Globus pallidus (tissue), 1 donor: ENCODE measurements around the gene KRTAP10-11.
"Not testable (repeated sequence)": the region's sequence is repeated elsewhere in the genome, so short reads cannot be mapped to it uniquely, and the experiment has no call there.

ENCODE experiments used
- DNase-seq: peaks from one replicate; pipeline ENCODE4 v3.0.0-alpha.2; 2015; ENCODE audit warnings: low spot score

KRTAP10-11 gene, protein sequence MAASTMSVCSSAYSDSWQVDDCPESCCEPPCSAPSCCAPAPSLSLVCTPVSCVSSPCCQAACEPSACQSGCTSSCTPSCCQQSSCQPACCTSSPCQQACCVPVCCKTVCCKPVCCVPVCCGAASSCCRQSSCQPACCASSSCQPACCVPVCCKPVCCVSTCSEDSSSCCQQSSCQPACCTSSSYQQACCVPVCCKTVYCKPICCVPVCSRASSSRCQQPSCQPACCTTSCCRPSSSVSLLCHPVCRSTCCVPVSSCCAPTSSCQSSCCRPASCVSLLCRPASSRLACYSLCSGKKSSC

GRCh38 chr21:44646366-44647221 lies at the start of gene KRTAP10-11:
Gene KRTAP10-11, plus strand, starts transcription at chr21:44646414. Its CDS starts 45 bp downstream, at chr21:44646459.
- not testable (repeated sequence) for DNase-seq

GRCh38 chr21:44598061-44598460 lies 48.2 kb upstream of the KRTAP10-11 start:
- no peak for DNase-seq

DNA sequence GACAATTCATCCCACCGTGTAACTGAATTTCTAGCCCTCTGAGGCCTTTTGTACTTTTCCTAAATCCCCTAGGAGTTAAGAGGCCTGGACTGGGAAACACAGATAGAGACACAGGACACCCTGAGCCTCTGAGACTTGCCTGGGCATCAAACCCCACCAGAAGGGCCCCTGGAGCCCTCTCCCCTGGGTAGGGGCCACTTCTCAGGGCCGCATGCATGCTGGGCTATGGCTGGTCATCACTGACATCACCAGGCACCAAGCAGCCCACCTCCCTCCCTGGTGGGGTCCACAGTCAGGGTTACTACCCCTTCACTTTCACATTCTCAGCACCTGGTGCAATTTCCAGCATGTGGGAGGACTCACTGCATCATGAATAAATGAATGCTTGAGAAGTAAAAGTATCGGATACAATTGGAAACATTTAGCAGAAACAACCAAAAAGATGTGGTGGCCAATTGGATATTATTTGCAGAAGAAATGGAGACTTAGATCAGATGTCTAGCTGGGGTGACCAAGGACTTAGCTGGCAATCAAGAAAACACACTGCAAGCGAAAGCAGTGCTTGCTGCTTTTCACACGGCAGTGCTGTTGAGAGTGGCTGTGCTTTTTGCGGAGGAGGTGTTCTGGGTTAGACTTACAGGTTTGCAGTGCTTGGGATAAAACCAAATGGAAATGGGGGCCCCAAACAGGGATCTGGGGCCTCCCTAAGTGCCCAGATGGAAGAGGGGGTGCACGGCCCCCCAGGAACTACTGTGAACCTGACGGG lies 46.8 kb upstream of the KRTAP10-11 start:
- DNase-seq: no peak

DNA sequence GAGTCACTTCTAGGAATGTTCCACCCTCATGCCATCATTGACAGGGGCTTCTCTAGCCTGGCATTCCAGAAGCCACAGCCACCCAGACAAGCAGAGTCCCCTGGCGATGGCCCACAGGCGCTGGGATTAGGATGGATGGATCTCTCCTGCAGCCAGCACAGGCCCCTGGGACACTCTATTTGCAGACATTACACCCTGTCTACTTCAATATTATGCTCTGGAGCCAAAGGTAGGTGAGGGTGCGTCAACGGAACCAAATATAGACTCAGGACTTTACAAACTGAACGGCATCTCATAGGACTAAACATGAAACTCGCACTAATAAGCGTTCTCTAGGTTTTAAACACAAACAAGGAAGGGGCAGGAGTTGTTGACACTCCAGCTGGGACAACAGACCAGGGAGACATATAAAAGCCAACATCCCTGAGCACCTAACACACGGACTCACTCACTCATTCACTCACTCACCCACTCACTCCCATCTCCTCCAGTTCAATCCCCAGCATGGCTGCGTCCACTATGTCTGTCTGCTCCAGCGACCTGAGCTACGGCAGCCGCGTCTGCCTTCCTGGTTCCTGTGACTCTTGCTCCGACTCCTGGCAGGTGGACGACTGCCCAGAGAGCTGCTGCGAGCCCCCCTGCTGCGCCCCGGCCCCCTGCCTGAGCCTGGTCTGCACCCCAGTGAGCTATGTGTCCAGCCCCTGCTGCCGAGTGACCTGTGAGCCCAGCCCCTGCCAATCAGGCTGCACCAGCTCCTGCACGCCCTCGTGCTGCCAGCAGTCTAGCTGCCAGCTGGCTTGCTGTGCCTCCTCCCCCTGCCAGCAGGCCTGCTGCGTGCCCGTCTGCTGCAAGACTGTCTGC lies 45.9 kb upstream of the KRTAP10-11 start, which contains the start of gene KRTAP10-7:
TSS of gene KRTAP10-7 (plus strand) at position 480 of the 861 bp plus-strand sequence. CDS start at position 505, 25 bp downstream.
- not testable (repeated sequence) for DNase-seq

- DNase-seq: not testable (repeated sequence)
These were observed 45.1 kb upstream of the KRTAP10-11 start for GRCh38 chr21:44601091-44601490.

DNA sequence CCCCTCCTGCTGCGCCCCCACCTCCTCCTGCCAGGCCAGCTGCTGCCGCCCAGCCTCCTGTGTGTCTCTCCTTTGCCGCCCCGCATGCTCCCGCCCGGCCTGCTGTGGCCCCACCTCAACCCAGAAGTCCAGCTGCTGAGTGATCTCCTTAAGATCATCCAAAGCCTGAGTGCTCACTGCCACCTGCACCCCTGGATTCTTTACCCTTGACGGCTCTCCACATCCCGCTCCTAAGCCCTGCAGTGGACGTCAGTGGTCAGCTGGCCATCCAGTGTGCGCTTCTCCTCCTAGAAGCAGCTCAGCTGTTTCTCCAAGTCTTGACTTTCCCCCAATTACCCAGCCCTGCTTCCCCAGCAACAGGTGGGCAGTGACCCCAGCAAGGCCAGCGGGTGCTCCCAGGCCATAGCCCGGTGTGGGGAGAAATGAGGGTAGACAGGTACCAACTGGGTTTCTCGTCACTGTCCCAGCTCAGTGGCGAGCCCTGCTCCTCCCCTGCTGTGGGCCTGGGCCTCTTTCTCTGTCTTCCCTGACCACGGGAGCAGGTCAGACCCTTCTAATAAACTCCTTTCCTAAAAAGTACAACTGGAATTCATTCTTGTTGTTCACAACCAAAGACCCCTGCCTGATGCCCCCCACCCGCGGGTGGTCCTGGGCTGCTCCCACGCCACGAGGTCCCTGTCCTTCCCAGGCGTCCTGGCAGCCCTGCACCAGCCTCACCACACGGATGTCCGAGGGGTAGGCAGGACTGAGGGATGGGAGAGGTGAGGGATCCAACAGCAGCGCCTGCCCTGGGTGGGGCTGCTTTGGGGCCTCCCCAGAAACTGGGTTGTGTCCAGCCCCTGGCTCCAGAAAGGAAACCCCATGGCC lies 44.4 kb upstream of the KRTAP10-11 start:
- DNase-seq: no peak

DNA sequence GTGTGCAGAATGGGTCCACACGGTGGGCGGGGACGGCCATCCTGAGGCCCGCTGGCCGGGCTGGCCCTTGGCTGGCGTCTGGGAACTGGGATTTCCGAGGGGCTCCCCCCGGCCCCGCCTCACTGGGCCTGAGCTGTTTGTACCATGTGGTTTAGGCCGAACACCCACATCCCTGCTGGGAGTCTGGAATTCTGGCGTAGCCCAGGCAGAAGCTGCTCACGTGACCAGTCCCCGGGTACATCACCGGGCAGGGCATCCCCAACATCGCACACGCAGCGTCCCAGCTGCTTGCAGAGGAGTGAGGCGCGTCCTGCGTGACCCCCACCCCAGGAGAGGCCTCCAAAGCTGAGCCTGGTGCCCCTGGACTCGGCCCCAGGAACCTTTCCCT lies 43.8 kb upstream of the KRTAP10-11 start:
- no peak for DNase-seq

DNA sequence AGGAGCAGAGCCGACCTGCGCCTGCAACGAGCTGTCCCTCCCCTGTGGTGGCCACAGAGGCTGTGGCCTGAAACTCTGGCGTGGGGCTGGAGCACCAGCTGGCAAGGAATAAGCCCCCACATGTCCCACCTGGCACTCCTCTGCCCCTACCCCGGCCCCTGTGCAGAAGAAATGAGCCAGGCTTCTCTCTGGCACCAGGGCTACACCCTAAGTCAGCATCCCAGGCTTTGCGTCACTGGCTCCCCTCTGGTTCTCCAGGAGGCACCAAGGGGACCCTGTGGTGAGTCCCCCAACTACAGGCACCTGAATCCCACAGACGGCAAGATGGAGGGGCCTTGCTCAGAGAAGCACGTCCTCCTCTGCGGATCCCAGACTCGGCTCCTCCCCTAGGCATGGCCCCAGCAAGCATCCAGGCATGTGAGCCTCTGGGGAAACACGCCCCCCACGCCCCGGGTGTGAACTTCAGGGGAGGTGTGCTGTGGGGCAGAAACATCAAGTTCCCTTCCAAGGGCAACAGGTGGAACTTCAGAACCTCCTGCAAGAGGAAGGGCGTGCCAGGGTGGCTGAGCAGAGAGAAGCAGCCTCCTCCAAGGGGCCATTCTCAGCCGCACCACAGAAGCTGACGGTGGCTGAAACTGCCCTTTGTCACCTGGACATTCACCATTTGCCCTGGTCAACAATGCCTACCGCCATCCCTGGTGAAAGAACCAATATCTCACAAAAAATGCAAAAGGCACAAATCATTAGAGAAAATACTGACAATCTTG lies 42.9 kb upstream of the KRTAP10-11 start:
- DNase-seq: no peak

- DNase-seq: no peak
These were observed 42.3 kb upstream of the KRTAP10-11 start for GRCh38 chr21:44603911-44604310.

GRCh38 chr21:44606495-44606894 lies 39.7 kb upstream of the KRTAP10-11 start:
- no peak for DNase-seq

DNA sequence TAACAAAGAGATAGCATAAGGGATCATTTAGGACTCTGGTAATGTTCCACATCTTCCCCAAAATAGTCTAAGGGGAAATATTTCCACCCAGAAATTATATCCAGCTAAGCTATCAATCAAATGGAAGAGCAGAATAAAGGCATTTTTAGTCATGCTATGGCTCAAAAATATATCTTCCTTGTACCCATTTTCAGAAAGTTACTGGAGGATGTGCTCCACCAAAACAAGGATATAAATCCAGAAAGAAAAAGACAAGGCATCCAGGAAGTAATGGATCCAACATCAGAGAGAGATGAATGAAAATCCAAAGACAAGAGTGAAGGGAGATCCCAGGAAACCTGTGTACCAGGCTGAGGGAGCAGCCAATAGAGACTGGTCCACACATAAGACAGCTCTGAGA lies 37.0 kb upstream of the KRTAP10-11 start:
- no peak for DNase-seq

- DNase-seq: not testable (repeated sequence)
These were observed 35.9 kb upstream of the KRTAP10-11 start for GRCh38 chr21:44610157-44610843.

DNA sequence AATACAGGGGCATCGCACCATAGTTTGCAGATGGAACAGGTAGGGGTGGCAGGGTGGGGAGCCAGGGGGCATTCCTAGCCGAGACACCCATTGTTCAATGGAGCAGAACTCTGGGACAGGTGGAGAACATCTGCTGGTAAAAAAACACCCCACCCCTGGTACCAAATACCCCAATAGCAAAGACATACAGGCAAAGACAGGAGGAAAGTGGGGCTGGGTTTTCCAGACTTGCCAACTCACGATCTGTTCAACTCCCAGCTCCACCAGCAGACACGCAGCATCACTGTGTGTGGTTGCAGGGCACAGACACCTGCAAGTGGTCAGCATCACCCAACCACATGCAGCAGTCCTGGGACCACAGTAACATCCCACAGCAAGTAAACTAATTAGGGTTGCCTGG lies 34.7 kb upstream of the KRTAP10-11 start:
- no peak for DNase-seq

- no peak for DNase-seq
These were observed 34.2 kb upstream of the KRTAP10-11 start, which contains the start of gene KRTAP10-8 for GRCh38 chr21:44612029-44612486. Gene KRTAP10-8, plus strand, starts transcription at chr21:44612079. Its CDS starts 22 bp downstream, at chr21:44612101.

DNA sequence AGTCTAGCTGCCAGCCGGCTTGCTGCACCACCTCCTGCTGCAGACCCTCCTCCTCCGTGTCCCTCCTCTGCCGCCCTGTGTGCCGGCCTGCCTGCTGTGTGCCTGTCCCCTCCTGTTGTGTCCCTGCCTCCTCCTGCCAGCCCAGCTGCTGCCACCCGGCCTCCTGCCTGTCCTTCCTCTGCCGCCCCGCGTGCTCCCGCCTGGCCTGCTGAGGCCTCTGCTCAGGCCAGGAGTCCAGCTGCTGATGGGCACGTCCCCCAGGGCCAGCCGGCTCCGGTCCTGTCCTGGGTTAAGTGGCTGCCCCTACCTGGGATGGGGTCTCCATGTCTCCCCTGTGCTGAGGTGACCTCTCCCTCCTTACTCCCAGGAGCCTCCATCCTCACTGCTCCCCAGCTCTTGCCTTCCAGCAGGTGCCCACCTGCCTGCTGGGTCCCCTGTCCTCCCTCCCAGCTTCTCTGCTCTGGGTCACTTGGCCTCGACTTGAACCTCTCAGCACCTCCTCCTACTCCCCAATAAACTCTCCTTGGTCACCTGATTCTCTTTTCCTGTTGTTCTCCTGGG lies 33.5 kb upstream of the KRTAP10-11 start:
- no peak for DNase-seq

DNA sequence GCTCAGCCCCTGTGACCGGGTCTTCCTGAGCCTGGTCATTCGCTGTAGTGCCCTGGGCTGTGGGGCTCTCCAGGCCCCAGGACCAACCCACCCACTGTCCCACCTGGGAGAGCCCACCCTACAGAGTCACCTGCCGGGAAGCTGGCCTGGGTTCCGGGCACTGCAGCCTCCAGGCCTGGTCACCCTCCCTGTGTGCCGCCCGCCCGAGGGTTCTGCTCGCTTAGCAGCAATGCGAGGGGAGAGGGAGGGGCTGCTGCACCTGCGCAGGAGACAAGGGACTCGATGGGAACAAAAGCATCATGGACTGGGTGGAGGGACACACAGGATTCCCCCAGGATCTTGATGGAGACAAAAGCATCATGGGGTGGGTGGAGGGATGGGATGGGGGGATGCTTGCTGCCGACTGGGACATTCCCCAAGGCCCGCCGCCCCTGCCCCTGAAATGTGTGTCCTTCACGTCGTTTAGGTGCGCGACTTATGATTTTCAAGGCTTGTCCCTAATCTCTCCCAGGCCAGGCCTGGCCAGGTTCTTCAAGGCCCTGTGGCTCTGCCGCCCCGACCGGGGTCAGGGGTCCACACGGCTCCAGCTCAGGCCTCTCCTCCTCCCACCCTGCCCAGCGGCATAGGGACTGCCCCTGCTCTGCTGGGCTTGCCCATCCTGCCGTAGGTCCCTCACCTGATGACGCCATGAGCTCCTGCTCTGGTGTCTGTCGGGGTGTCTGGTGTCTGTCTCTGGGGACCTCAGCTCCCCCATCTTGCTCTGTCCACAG lies 32.6 kb upstream of the KRTAP10-11 start:
- no peak for DNase-seq

DNA sequence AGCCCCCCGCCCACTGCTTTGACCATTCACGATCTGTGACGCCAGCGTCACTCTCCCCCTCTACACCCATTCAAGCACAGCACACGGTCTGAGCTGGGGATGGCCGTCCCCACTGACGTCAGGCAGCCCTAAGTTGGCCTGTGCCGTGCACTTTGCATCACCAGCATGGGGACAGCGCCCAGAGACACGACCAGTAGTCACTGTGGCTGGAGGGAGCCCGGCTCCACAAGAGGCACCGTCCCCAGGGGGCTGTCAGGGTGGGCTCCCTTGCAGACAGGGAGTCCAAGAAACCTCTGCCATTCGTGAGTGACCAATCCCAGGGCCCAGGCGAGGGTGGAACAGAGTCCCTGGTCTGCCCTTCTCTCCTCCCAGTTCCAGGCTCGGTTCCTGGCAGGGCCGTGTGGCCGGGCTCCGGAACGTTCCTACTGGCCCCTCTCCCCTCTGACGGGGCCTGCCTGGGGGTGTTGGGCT lies 32.0 kb upstream of the KRTAP10-11 start:
- DNase-seq: no peak
